ENCODE results near the gene ELMO1. TPM values are rescaled to one million over a fixed set of nuclear protein-coding genes. Genes with fewer than 3 reads are reported as not detected.

ELMO1 gene
- total RNA-seq, 6 donors from 2014 or later, result 51.4 to 204 (median 73.7) TPM

- Histone ChIP-seq H3K36me3 (peaks cover 0 to 9% (median 0%) of the 10 kb centered on the region in 4 donors), H3K4me1 (peaks cover 7 to 14% (median 13%) of the 10 kb centered on the region in 4 donors), H3K27me3 (no peaks in the 10 kb centered on the region), H3K4me3 (no peak overlapping the region), H3K27ac (no peak overlapping the region), H3K9me3 (no peaks in the 10 kb centered on the region)
- 69 to 71% methylated on average over 7 of the region's 7 CpGs for WGBS, 2 donors
- DNase-seq (no peak), ATAC-seq (ENCODE audit: low FRiP score in 2 of 2) (no peak)
- no peak for TF ChIP-seq POLR2AphosphoS5 (IDR thresholded peaks at IDR 0.05)
- TF ChIP-seq EP300 (IDR thresholded peaks at IDR 0.05), result no peak
- TF ChIP-seq POLR2A (IDR thresholded peaks at IDR 0.05), result no peak
- TF ChIP-seq CTCF (IDR thresholded peaks at IDR 0.05), result no peak
Observed at GRCh38 chr7:37100735-37101331, 347.8 kb downstream of the ELMO1 start.

GRCh38 chr7:37098762-37099161, 349.9 kb downstream of the ELMO1 start:
- 92 to 93% methylated on average over 2 of the region's 2 CpGs for WGBS, 2 donors
- peaks cover 7 to 14% (median 13%) of the 10 kb centered on the region in 4 donors for H3K4me1 ChIP-seq
- H3K9me3 ChIP-seq, result no peaks in the 10 kb centered on the region
- no peak for ATAC-seq (ENCODE audit: low FRiP score in 2 of 2)
- no peak overlapping the region for H3K27ac ChIP-seq
- H3K4me3 ChIP-seq, result no peak overlapping the region
- no peak for DNase-seq
- TF ChIP-seq POLR2AphosphoS5 (IDR thresholded peaks at IDR 0.05) (no peak), POLR2A (IDR thresholded peaks at IDR 0.05) (no peak), CTCF (IDR thresholded peaks at IDR 0.05) (no peak), EP300 (IDR thresholded peaks at IDR 0.05) (no peak)
- peaks cover 0 to 24% (median 0%) of the 10 kb centered on the region in 4 donors for H3K36me3 ChIP-seq
- H3K27me3 ChIP-seq, result no peaks in the 10 kb centered on the region

DNA sequence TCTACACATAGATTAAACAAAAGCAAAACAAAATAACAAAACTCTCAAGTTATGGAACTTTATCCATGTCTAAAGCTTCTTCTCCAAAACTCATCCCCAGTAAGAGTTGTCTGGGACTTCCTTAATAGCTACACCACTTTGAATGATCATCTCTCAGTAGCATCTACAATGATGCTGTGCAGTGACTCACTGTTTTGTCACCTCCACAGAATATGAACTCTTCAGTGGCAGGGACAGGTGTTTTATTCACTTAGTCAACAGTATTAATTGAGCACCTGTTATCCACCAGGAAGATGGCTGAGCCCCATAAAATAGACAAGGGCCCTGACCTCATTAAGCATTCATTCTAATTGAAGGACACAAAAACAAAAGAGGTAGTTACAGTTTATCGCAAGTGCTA, 350.7 kb downstream of the ELMO1 start:
- no peaks in the 10 kb centered on the region for H3K27me3 ChIP-seq
- no peak for ATAC-seq (ENCODE audit: low FRiP score in 2 of 2)
- H3K27ac ChIP-seq, result no peak overlapping the region
- 96 to 100% methylated on average over 1 of the region's 1 CpG for WGBS, 2 donors
- TF ChIP-seq POLR2AphosphoS5 (IDR thresholded peaks at IDR 0.05), result no peak
- no peak for TF ChIP-seq EP300 (IDR thresholded peaks at IDR 0.05)
- TF ChIP-seq POLR2A (IDR thresholded peaks at IDR 0.05), result no peak
- no peak for TF ChIP-seq CTCF (IDR thresholded peaks at IDR 0.05)
- H3K9me3 ChIP-seq, result no peaks in the 10 kb centered on the region
- H3K36me3 ChIP-seq, result peaks cover 0 to 25% (median 0%) of the 10 kb centered on the region in 4 donors
- peaks cover 7 to 14% (median 13%) of the 10 kb centered on the region in 4 donors for H3K4me1 ChIP-seq
- H3K4me3 ChIP-seq, result no peak overlapping the region
- DNase-seq, result no peak

DNA sequence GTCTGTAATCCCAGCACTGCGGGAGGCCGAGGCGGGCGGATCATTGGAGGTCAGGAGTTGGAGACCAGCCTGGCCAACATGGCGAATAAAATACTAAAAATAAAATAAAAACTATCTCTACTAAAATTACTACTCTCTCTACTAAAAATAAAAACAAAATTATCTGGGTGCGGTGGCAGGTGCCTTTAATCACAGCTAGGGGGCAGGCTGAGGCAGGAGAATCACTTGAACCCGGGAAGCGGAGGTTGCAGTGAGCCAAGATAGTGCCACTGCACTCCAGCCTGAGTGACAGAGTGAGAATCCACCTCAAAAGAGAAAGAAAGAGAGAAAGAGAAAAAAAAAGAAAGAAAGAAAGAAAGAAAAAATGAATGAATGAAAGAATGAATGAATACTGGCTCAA, 351.4 kb downstream of the ELMO1 start:
- no peak for TF ChIP-seq POLR2A (IDR thresholded peaks at IDR 0.05)
- TF ChIP-seq EP300 (IDR thresholded peaks at IDR 0.05), result no peak
- no peak for TF ChIP-seq POLR2AphosphoS5 (IDR thresholded peaks at IDR 0.05)
- no peak for TF ChIP-seq CTCF (IDR thresholded peaks at IDR 0.05)
- no peak for ATAC-seq (ENCODE audit: low FRiP score in 2 of 2)
- WGBS, 2 donors, result 94 to 97% methylated on average over 8 of the region's 8 CpGs
- Histone ChIP-seq H3K27ac (no peak overlapping the region), H3K4me3 (no peak overlapping the region), H3K27me3 (no peaks in the 10 kb centered on the region), H3K36me3 (peaks cover 0 to 25% (median 0%) of the 10 kb centered on the region in 4 donors), H3K9me3 (no peaks in the 10 kb centered on the region), H3K4me1 (peaks cover 7 to 14% (median 13%) of the 10 kb centered on the region in 4 donors)
- no peak for DNase-seq

DNA sequence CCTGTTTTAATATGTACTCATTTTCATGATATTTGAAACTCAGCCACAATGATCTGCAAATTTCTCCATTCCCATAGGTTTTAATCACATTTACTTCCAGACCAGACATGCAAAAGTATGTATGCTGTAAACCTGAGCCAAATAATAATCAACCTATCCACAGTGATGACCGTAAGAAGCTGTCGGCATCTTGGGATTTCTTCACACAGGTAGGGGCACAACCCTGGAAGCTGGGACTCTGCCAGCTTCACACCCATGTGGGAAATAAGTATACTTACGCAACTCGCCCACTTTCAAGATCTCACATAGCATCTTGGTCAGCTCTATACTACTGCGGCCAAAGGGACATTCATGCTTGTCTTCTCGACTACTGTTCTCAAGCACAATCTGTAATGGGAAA, 352.3 kb downstream of the ELMO1 start:
- H3K36me3 ChIP-seq, result peaks cover 0 to 25% (median 0%) of the 10 kb centered on the region in 4 donors
- no peaks in the 10 kb centered on the region for H3K9me3 ChIP-seq
- no peak overlapping the region for H3K4me3 ChIP-seq
- WGBS, 2 donors, result 66 to 80% methylated on average over 6 of the region's 6 CpGs
- peaks cover 7 to 10% (median 8%) of the 10 kb centered on the region in 4 donors for H3K4me1 ChIP-seq
- TF ChIP-seq EP300 (IDR thresholded peaks at IDR 0.05) (no peak), POLR2AphosphoS5 (IDR thresholded peaks at IDR 0.05) (no peak), POLR2A (IDR thresholded peaks at IDR 0.05) (no peak), CTCF (IDR thresholded peaks at IDR 0.05) (no peak)
- H3K27ac ChIP-seq, result no peak overlapping the region
- DNase-seq (peak in 1 of 2 donors; percentile 32), ATAC-seq (ENCODE audit: low FRiP score in 2 of 2) (no peak)
- H3K27me3 ChIP-seq, result no peaks in the 10 kb centered on the region
